Left renal pelvis (tissue), 4 donors: ENCODE data around the gene RGS17. TPM values are rescaled to one million over a fixed set of nuclear protein-coding genes. Genes with fewer than 3 reads are reported as not detected.
"Not testable (repeated sequence)": the region's sequence is repeated elsewhere in the genome, so short reads cannot be mapped to it uniquely, and the experiment has no call there.

Experiments
- DNase-seq, 4 donors: peaks; one replicate each; pipeline ENCODE4 v3.0.0-alpha.2; 2013; ENCODE audit warnings: low read depth in 4 of 4, low spot score in 3 of 4
- polyA plus RNA-seq, 4 donors: library from polyadenylated mRNA; unstranded; fragments of 120-200 nt; gene quantifications; one replicate each; pipeline ENCODE4 v1.2.1, GENCODE V29; 2013; ENCODE audit not compliant: insufficient read length in 4 of 4

RGS17 gene
- polyA plus RNA-seq, 4 donors = 2.3 to 4.1 (median 3.2) TPM

- DNase-seq = not testable (repeated sequence)
These were observed 131.5 kb downstream of the RGS17 start for GRCh38 chr6:152999538-152999937.

GRCh38 chr6:152993847-152994246 is 137.2 kb downstream of the RGS17 start:
- DNase-seq = no peak

GRCh38 chr6:152993431-152993830 is 137.7 kb downstream of the RGS17 start:
- DNase-seq = no peak

GRCh38 chr6:152986978-152987377 is 144.1 kb downstream of the RGS17 start:
- no peak for DNase-seq

GRCh38 chr6:152985300-152985699 is 145.8 kb downstream of the RGS17 start:
- DNase-seq = not testable (repeated sequence)

- no peak for DNase-seq
These were observed 146.6 kb downstream of the RGS17 start for GRCh38 chr6:152984513-152984872.

GRCh38 chr6:152983637-152984512 is 147.2 kb downstream of the RGS17 start:
- DNase-seq = peak in 2 of 4 donors; percentile 25 to 97

- DNase-seq = peak; percentile 87 to 94 (median 94)
These were observed 148.0 kb downstream of the RGS17 start, which contains the start of gene FBXO5 for GRCh38 chr6:152982904-152983636. TSS of gene FBXO5 (minus strand) at chr6:152983041. CDS start at chr6:152982959, 82 bp downstream.

GRCh38 chr6:152981989-152982903 is 148.8 kb downstream of the RGS17 start:
- DNase-seq = no peak

GRCh38 chr6:152981219-152981618 is 149.9 kb downstream of the RGS17 start:
- DNase-seq = no peak

- no peak for DNase-seq
These were observed 150.4 kb downstream of the RGS17 start for GRCh38 chr6:152980656-152981055.

GRCh38 chr6:152979116-152979515 is 152.0 kb downstream of the RGS17 start:
- no peak for DNase-seq

GRCh38 chr6:152978058-152978457 is 153.0 kb downstream of the RGS17 start:
- DNase-seq = no peak

GRCh38 chr6:152977556-152977955 is 153.5 kb downstream of the RGS17 start:
- no peak for DNase-seq

- no peak for DNase-seq
These were observed 154.3 kb downstream of the RGS17 start for GRCh38 chr6:152976749-152977148.

- DNase-seq = no peak
These were observed 155.7 kb downstream of the RGS17 start for GRCh38 chr6:152975204-152975915.

- no peak for DNase-seq
These were observed 157.2 kb downstream of the RGS17 start for GRCh38 chr6:152973916-152974315.

GRCh38 chr6:152969688-152970418 is 161.2 kb downstream of the RGS17 start:
- DNase-seq = no peak

- DNase-seq = not testable (repeated sequence)
These were observed 164.8 kb downstream of the RGS17 start for GRCh38 chr6:152966168-152966894.
